PC-9 (cell line): ENCODE measurements around the gene AKAP12. TPM values are rescaled to one million over a fixed set of nuclear protein-coding genes. Genes with fewer than 3 reads are reported as not detected.

Source experiments
- BruUV-seq: library from RNA; stranded (reverse); fragments of 400-500 nt; replicated peaks from 2 replicates; lab custom pipeline; 2021; lab: Mats Ljungman, UMichigan
- CTCF ChIA-PET: fragments of 300-600 bp; sonication (Branson Sonifier 250); formaldehyde crosslinking; loops from one replicate; lab custom pipeline; 2022; ENCODE audit warnings: antibody characterized with exemption; lab: Charles Lee
- POLR2A ChIA-PET: fragments of 300-600 bp; sonication (Branson Sonifier 250); formaldehyde crosslinking; loops from one replicate; lab custom pipeline; 2022; ENCODE audit warnings: antibody characterized with exemption; ENCODE audit not compliant: unreplicated experiment; lab: Charles Lee
- DNase-seq, 2 experiments: peaks; one replicate each; pipeline versions ENCODE4 v3.0.0 to v3.0.0-alpha.2; 2015 to 2022; ENCODE audit warnings: mixed read lengths in 1 of 2
- H2AFZ ChIP-seq: fragments of 200-600 bp; sonication (generic); 2 replicates; pipeline ENCODE4 v1.8.1; 2017; ENCODE audit warnings: antibody characterized with exemption
- H3F3A ChIP-seq: fragments of 200-600 bp; sonication (generic); 2 replicates; pipeline ENCODE4 v1.8.1; 2017; ENCODE audit warnings: antibody characterized with exemption, mild to moderate bottlenecking, low read depth; ENCODE audit not compliant: insufficient read depth
- H3K27ac ChIP-seq: fragments of 200-600 bp; sonication (generic); 2 replicates; pipeline ENCODE4 v1.6.1; 2016; ENCODE audit warnings: mixed run types
- H3K27me3 ChIP-seq: fragments of 200-600 bp; sonication (generic); 2 replicates; pipeline ENCODE4 v1.6.1; 2016; ENCODE audit warnings: low read depth, mixed run types; ENCODE audit not compliant: insufficient read depth
- H3K36me3 ChIP-seq: fragments of 200-600 bp; sonication (generic); 2 replicates; pipeline ENCODE4 v1.6.1; 2016; ENCODE audit warnings: low read depth, mixed run types
- H3K4me1 ChIP-seq: fragments of 200-600 bp; sonication (generic); replicated peaks from 2 replicates; pipeline ENCODE4 v1.6.1; 2016; ENCODE audit warnings: mixed run types; ENCODE audit not compliant: insufficient read depth
- H3K4me2 ChIP-seq: fragments of 200-600 bp; sonication (generic); 2 replicates; pipeline ENCODE4 v1.6.1; 2017; ENCODE audit warnings: mixed run types
- H3K4me3 ChIP-seq: fragments of 200-600 bp; sonication (generic); 2 replicates; pipeline ENCODE4 v1.6.1; 2016; ENCODE audit warnings: mixed run types
- H3K79me2 ChIP-seq: fragments of 200-600 bp; sonication (generic); 2 replicates; pipeline ENCODE4 v1.6.1; 2017; ENCODE audit warnings: low read depth, mixed run types
- H3K9me2 ChIP-seq: fragments of 200-600 bp; sonication (generic); 2 replicates; pipeline ENCODE4 v1.8.1; 2017; ENCODE audit warnings: mild to moderate bottlenecking; ENCODE audit not compliant: insufficient read depth
- H3K9me3 ChIP-seq: fragments of 200-600 bp; sonication (generic); 2 replicates; pipeline ENCODE4 v1.8.1; 2016; ENCODE audit warnings: low read depth; ENCODE audit not compliant: insufficient read depth
- H4K20me1 ChIP-seq: fragments of 200-600 bp; sonication (generic); 2 replicates; pipeline ENCODE4 v1.8.1; 2017; ENCODE audit not compliant: insufficient read depth
- EZH2 ChIP-seq: fragments of 200-600 bp; sonication (generic); IDR thresholded peaks from 2 replicates; pipeline ENCODE4 v1.8.0; 2017; ENCODE audit warnings: antibody characterized with exemption, low read depth
- intact Hi-C: fragments of 100-400 bp; cut with micrococcal nuclease; formaldehyde crosslinking; loops from one replicate; pipeline ENCODE4 v1.10.0; 2022; ENCODE audit not compliant: unreplicated experiment
- total RNA-seq: library from RNA; stranded (reverse); gene quantifications from 2 replicates; pipeline ENCODE4 v1.2.3, GENCODE V29; 2021
- TF ChIP-seq, protein P1 (sequence below): fragments of 200-600 bp; sonication (generic); conservative IDR thresholded peaks from 2 replicates; pipeline ENCODE4 v1.6.1; 2017; ENCODE audit warnings: mixed run types, antibody characterized with exemption, mild to moderate bottlenecking, moderate library complexity

The AKAP12 gene
- total RNA-seq, 1 experiment from 2014 or later = 12.6 TPM

DNA sequence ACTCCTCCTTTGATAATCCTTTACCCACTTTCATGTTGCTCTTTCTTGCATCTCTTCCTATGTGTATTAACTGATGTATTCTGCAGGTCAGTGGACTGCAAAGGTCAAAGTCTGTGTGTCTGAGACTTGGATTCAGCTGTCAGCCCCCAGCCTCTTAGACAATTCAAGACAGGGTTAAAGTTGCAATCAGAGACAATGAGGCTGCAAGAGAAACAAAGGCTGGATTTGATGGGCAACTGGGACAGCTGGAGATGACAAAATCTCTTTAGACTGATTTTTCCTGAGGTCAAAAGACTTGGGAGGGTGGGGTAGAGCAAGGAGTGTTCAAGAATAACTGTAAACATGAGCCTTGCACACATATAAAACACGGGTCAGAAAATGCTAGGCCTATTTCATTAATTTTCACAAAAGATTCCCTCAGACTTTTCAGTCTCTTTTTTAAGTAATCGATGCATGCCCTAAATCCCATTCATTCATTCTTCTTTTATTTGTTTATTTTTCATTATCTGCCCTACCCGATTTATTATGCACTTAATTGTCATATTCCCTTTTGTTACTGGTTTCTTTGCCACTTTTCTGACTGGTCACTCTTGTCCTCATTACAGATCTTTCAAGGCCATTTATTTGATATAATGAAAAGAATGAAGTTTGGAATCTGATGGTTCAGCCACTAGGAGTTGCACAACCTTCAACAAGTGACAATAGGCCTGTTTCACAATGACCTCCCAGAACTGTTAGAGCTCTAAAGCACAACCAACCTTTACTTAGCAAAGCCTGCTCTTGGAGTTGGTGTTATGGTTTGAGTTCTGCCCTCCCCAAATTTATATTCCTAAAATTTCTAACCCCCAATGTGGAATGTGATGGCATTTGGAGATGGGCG lies 33.8 kb upstream of the AKAP12 start:
- Histone ChIP-seq H2AFZ (no peak overlapping the region), H4K20me1 (no peaks in the 10 kb centered on the region), H3K27me3 (no peaks in the 10 kb centered on the region), H3F3A (peaks cover 11% of the 10 kb centered on the region; the same call in 1 of the 2 replicates), H3K79me2 (no peaks in the 10 kb centered on the region), H3K9me3 (no peaks in the 10 kb centered on the region), H3K36me3 (no peaks in the 10 kb centered on the region), H3K27ac (no peak overlapping the region), H3K9me2 (no peaks in the 10 kb centered on the region), H3K4me2 (no peak overlapping the region), H3K4me3 (no peak overlapping the region), H3K4me1 (peaks cover 13% of the 10 kb centered on the region)
- ChIA-PET CTCF (interaction anchor here (0.6 kb wide), 1 partner anchor 153 kb away, joined by 3 read pairs; no protein-coding TSS in a partner anchor), POLR2A (no interaction called here)
- BruUV-seq = no TSS peak
- no peak for TF ChIP-seq EZH2
- TF ChIP-seq, protein P1, sequence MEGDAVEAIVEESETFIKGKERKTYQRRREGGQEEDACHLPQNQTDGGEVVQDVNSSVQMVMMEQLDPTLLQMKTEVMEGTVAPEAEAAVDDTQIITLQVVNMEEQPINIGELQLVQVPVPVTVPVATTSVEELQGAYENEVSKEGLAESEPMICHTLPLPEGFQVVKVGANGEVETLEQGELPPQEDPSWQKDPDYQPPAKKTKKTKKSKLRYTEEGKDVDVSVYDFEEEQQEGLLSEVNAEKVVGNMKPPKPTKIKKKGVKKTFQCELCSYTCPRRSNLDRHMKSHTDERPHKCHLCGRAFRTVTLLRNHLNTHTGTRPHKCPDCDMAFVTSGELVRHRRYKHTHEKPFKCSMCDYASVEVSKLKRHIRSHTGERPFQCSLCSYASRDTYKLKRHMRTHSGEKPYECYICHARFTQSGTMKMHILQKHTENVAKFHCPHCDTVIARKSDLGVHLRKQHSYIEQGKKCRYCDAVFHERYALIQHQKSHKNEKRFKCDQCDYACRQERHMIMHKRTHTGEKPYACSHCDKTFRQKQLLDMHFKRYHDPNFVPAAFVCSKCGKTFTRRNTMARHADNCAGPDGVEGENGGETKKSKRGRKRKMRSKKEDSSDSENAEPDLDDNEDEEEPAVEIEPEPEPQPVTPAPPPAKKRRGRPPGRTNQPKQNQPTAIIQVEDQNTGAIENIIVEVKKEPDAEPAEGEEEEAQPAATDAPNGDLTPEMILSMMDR = no peak
- intact Hi-C loops = no loop called here
- DNase-seq = no peak

DNA sequence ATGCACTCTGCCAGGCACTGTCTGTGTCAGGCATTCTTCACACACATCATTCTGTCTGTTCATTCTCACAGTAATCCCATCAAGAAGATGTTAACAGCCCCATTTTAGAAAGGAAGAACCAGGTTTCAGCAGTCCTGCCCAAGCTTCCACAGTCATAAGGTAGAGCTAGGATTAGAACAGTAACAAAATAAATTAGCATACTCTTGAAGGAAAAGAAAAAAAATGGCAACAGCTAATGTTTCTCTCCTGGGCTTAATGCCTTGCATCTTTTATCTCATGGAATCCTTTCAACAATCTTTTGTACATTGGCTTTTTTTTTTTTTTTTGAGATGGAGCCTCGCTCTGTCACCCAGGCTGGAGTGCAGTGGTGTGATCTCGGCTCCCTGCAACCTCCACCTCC lies 32.1 kb upstream of the AKAP12 start:
- BruUV-seq = no TSS peak
- intact Hi-C loops = no loop called here
- H3K36me3 ChIP-seq = no peaks in the 10 kb centered on the region
- peaks cover 13% of the 10 kb centered on the region for H3K4me1 ChIP-seq
- TF ChIP-seq EZH2 = no peak
- TF ChIP-seq, protein P1 = no peak
- ChIA-PET POLR2A (no interaction called here), CTCF (no interaction called here)
- no peak for DNase-seq
- no peaks in the 10 kb centered on the region for H4K20me1 ChIP-seq
- no peaks in the 10 kb centered on the region for H3K79me2 ChIP-seq
- peaks cover 11% of the 10 kb centered on the region; the same call in 1 of the 2 replicates for H3F3A ChIP-seq
- no peak overlapping the region for H3K4me3 ChIP-seq
- H3K27ac ChIP-seq = no peak overlapping the region
- H2AFZ ChIP-seq = no peak overlapping the region
- H3K27me3 ChIP-seq = no peaks in the 10 kb centered on the region
- no peak overlapping the region for H3K4me2 ChIP-seq
- H3K9me3 ChIP-seq = no peaks in the 10 kb centered on the region
- H3K9me2 ChIP-seq = no peaks in the 10 kb centered on the region

DNA sequence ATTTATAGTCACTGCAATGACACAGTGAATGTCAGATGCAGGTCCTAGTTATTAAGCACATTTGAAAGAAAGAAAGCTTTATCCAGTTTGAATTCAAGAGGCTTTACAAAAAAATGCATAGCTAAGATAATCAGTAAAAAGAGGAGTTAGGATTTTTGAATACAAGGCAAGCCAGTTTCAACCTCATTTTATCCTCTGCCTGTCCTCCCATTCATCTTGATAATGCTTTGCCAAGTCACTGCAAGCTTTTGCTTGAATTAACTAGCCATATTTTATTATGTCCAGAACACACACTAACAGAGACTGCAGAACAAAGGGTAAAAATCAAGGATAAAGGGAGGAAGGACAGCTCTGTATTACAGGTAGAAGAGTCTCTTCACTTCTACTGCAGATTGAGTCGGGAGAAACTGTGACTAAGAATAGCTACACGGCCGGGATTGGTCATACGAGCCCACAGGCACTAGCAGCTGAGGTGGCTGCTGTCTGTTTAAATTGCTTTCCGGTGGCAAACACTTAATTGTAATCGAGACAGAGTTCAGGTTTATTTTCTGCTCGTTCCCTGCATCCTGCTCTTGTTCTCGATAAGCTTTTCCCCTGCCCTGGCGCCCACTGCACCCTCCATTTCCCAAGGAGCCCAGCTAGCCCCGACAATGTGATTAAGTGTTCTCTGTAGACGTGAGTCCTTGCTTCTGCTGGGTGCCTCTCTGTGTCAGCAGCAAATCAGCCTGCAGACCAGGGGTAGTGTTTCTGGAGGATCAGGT lies 30.5 kb upstream of the AKAP12 start:
- no peaks in the 10 kb centered on the region for H3K9me2 ChIP-seq
- H4K20me1 ChIP-seq = no peaks in the 10 kb centered on the region
- H2AFZ ChIP-seq = peak overlapping the region; percentile 71; the same call in 1 of the 2 replicates
- 0 out of 2 replicates have a peak overlapping the region, but pooled peaks have one; percentile 20 for H3K4me3 ChIP-seq
- no peaks in the 10 kb centered on the region for H3K79me2 ChIP-seq
- no TSS peak for BruUV-seq
- H3K27ac ChIP-seq = 0 out of 2 replicates have a peak overlapping the region, but pooled peaks have one; percentile 21
- peak overlapping the region; percentile 55 for H3K4me2 ChIP-seq
- H3K9me3 ChIP-seq = no peaks in the 10 kb centered on the region
- no peaks in the 10 kb centered on the region for H3K36me3 ChIP-seq
- peaks cover 11% of the 10 kb centered on the region; the same call in 1 of the 2 replicates for H3F3A ChIP-seq
- no peak for DNase-seq
- H3K27me3 ChIP-seq = no peaks in the 10 kb centered on the region
- H3K4me1 ChIP-seq = peaks cover 13% of the 10 kb centered on the region
- ChIA-PET POLR2A (interaction anchor here (0.5 to 0.7 kb wide), 3 partner anchors 20 to 1743 kb away, joined by 3 to 9 read pairs (median 3); no protein-coding TSS in a partner anchor), CTCF (no interaction called here)
- no peak for TF ChIP-seq EZH2
- TF ChIP-seq, protein P1 = no peak
- intact Hi-C loops = no loop called here
